CD4-positive, alpha-beta T cell treated with Interleukin-21 for 1 hour (primary cell): ENCODE results near the gene RIPOR2.
"Not testable (repeated sequence)": the region's sequence is repeated elsewhere in the genome, so short reads cannot be mapped to it uniquely, and the experiment has no call there.

Experiments used
- DNase-seq: peaks from one replicate; pipeline ENCODE4 v3.0.0-alpha.2; 2020

The RIPOR2 gene

DNA sequence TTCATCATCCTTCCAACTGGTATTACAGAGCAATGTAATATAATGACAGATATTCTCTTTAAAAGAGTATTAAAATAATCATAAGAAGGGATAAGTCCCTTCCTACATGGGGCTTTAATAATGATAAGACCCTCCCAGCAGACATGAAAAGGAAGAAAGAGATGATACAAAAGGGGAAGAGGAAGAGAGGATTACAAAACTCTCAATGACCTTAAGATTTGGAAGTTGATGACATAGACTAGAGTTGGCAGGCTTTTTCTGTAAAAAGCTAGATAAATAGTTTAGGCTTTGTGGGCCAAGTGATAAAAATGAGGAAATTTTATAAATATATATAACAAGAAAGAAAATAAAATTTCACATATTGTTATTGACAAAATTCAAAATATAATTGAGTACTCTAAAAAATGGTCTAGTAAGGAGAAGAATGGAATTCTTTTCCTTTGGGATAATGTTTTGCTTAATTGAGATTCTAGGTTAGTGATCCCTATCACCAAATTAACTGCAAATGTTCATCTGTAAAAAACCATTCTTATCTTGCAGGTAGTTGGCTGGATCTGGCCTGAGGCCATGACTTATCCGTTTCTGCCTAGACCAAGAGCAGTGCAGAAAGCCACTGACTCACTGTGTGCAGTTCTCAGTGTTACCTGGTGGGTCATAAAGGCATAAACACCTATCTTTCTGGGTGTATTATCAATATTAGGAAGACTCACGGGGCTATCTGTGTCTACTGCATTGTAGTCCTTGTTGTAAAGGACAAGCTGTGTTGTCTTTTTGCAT is 11.0 kb downstream of the RIPOR2 start:
- DNase-seq: no peak

- no peak for DNase-seq
Measured at GRCh38 chr6:24923885-24924401, 11.8 kb downstream of the RIPOR2 start.

DNA sequence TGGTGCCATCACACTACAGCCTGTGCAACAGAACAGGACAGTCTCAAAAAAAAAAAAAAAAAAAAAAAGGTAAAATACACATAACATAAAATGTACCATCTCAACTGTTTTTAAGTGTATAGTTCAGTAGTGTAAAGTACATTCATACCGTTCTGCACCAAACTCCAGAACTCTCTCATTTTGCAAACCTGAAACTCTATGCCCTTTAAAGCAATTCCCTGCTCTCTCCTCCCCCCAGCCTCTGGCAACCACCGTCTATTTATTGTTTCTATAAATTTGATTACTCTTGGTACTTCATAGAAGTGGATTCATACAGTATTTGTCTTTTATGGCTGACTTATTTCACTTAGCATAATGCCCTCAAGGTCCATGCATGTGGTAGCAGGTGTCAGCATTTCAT is 12.9 kb downstream of the RIPOR2 start:
- DNase-seq: no peak

- no peak for DNase-seq
Measured at GRCh38 chr6:24922170-24922569, 13.6 kb downstream of the RIPOR2 start.

GRCh38 chr6:24920136-24920535 is 15.6 kb downstream of the RIPOR2 start:
- DNase-seq: no peak

GRCh38 chr6:24919056-24919892 is 16.5 kb downstream of the RIPOR2 start:
- no peak for DNase-seq

DNA sequence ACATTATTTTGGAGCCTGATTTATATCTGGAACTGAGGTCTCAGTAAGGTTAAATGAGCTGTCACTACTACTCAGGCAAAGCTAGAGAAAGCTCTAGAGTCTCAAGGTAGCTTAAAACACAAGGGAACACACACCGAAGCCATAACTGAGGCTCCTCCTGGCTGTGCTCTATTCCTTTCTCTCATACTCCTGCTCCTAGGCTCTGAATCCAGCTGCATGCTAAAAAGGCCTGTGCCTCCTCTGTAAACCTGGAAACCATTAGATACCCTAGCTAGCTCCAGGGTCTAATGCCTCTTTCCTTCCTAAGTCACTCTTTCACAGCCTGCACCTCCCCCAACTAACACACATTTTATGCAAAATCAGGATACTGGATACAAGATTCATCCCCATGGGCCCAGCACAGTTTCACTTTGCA is 17.1 kb downstream of the RIPOR2 start:
- DNase-seq: no peak

GRCh38 chr6:24916496-24916895 is 19.3 kb downstream of the RIPOR2 start:
- DNase-seq: no peak

GRCh38 chr6:24915641-24916040 is 20.1 kb downstream of the RIPOR2 start:
- no peak for DNase-seq

GRCh38 chr6:24914082-24914481 is 21.7 kb downstream of the RIPOR2 start:
- not testable (repeated sequence) for DNase-seq

DNA sequence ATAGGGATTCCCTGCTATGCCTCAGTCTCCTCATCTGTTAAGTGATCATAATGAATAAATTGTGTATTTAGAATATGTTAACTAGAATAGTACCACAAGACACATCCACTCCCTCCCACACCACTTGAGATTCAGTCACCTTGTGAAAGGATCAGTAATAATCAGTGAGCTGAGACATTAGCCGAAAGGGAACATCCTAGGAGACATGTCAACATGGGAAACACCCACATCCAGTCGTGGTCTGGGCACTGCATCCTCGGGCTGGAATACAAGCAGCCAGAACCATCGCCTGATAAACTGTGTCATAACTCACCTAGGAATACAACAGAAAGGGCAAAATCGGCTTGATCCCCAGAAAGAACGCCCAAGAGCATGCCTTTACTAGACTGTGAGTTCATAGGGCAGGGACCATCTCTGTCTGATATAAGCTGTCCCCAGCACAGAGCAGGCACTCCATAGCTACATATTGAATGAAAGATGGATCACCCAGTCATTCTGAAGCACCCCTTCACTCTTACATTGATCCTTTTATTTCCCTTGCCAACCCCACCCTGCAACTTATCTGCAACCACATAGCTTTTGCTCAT is 23.9 kb downstream of the RIPOR2 start:
- no peak for DNase-seq

GRCh38 chr6:24910961-24911725 is 24.6 kb downstream of the RIPOR2 start:
- DNase-seq: peak; percentile 40

DNA sequence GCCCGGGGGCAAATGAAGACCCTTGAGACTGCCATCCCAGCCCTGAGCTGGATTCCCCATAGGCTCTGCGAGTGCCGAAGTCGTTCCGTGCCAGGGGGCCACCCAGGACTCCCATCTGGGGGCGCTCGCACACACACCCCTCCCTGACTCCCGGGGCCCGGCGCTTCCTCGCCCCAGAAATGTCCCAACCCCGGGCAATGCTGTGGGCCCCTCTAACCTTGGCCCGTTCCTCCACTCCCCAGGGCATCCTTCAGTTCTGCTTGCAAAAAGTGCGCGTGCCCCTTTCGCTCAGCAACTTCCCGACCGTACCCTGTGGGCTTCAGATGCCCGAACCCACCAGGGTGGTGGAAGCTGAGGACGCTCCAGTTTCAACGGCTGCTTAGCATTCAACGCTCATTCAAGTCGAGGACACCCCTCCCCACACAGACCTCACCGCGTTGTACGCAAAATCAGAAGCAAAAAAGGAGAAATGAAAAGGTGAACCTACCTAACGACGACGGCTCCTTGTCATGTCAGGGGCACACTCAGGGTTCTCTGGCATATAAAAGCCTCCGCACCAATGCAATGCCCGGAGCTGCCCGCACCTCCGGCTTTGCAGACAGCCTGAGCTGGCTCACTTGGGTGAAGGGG is 25.3 kb downstream of the RIPOR2 start:
- no peak for DNase-seq

GRCh38 chr6:24909241-24910216 is 26.2 kb downstream of the RIPOR2 start:
- DNase-seq: no peak

- DNase-seq: no peak
Measured at GRCh38 chr6:24908650-24909035, 27.1 kb downstream of the RIPOR2 start.

GRCh38 chr6:24907919-24908649 is 27.7 kb downstream of the RIPOR2 start:
- no peak for DNase-seq

- no peak for DNase-seq
Measured at GRCh38 chr6:24906314-24906713, 29.4 kb downstream of the RIPOR2 start.

DNA sequence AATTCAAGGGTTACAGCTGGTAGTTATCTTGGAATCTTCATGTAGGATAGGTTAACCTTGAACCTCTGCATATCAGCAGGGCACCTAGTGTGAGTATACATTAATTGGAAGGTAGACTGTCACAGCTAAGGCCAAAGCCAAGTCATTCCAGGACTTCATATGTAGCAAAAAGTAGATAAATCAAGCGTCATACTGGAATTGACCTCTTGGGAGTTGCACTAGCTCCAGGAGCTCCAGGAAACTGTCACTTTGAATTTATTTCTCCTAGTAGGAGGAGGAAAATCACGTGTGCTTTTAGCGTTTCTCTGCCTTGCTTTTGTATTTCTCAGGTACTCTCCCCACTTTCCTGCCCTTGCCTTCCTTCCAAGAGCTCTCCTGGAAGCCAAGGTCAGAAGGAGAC is 30.3 kb downstream of the RIPOR2 start:
- DNase-seq: no peak

DNA sequence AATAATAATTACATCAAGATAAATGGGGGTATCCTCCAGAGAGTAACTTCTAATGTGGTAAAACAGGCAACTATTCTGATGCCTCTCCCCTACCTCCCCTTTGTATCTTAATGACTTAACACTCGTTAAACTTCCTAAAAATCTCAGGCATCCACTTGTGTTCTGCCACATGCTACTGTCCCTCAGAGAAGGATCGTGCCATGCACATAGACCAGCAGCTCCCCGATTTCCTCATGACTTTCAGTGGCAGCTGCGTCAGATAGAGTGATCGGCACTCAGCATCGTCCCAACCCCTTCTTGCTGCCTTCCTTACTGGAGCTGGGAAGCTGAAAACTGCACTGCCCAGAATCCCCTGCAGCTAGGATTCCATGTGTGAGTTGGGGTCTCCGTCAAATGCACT is 32.1 kb downstream of the RIPOR2 start:
- no peak for DNase-seq

- no peak for DNase-seq
Measured at GRCh38 chr6:24902782-24903181, 33.0 kb downstream of the RIPOR2 start.
